ENCODE measurements around the gene AURKB.
"Not testable (repeated sequence)": the region's sequence is repeated elsewhere in the genome, so short reads cannot be mapped to it uniquely, and the experiment has no call there.

AURKB gene

GRCh38 chr17:8187517-8188262, 22.7 kb downstream of the AURKB start:
- peak; percentile 80 for DNase-seq

- DNase-seq: peak; percentile 74
Observed at GRCh38 chr17:8186787-8187516, 23.4 kb downstream of the AURKB start.

GRCh38 chr17:8186446-8186786, 24.0 kb downstream of the AURKB start:
- DNase-seq: no peak

GRCh38 chr17:8185582-8186445, 24.6 kb downstream of the AURKB start:
- DNase-seq: no peak

- DNase-seq: no peak
Observed at GRCh38 chr17:8176998-8177731, 33.2 kb downstream of the AURKB start.

GRCh38 chr17:8176197-8176940, 34.0 kb downstream of the AURKB start, which contains the start of gene TMEM107:
TSS of gene TMEM107 (minus strand) at chr17:8176380. CDS start at chr17:8176286, 94 bp downstream.
- DNase-seq: peak; percentile 55

GRCh38 chr17:8175795-8176196, 34.6 kb downstream of the AURKB start:
- DNase-seq: no peak

GRCh38 chr17:8173871-8174322, 36.5 kb downstream of the AURKB start:
- DNase-seq: no peak

- DNase-seq: peak; percentile 79
Observed at GRCh38 chr17:8173056-8173870, 37.1 kb downstream of the AURKB start.

- not testable (repeated sequence) for DNase-seq
Observed at GRCh38 chr17:8170186-8170585, 40.2 kb downstream of the AURKB start.

- DNase-seq: no peak
Observed at GRCh38 chr17:8167526-8167925, 42.8 kb downstream of the AURKB start.

- DNase-seq: no peak
Observed at GRCh38 chr17:8166731-8167130, 43.6 kb downstream of the AURKB start.

GRCh38 chr17:8164815-8165131, 45.6 kb downstream of the AURKB start:
- DNase-seq: no peak

GRCh38 chr17:8163978-8164814, 46.2 kb downstream of the AURKB start:
- no peak for DNase-seq

GRCh38 chr17:8162997-8163977, 47.1 kb downstream of the AURKB start:
- no peak for DNase-seq

- peak; percentile 44 for DNase-seq
Observed at GRCh38 chr17:8162233-8162996, 48.0 kb downstream of the AURKB start, which contains the start of gene VAMP2. TSS of gene VAMP2 (minus strand) at chr17:8162948. CDS start at chr17:8162879, 69 bp downstream.

- DNase-seq: no peak
Observed at GRCh38 chr17:8161289-8162232, 48.8 kb downstream of the AURKB start.
